ENCODE data around the gene RAB11B. TPM values are rescaled to one million over a fixed set of nuclear protein-coding genes. Genes with fewer than 3 reads are reported as not detected.

The RAB11B gene
- total and polyA plus RNA-seq, 2 donors (not counting 1 experiment from before 2014, with no cell fraction given) = 27.8 to 46.2 TPM

DNA sequence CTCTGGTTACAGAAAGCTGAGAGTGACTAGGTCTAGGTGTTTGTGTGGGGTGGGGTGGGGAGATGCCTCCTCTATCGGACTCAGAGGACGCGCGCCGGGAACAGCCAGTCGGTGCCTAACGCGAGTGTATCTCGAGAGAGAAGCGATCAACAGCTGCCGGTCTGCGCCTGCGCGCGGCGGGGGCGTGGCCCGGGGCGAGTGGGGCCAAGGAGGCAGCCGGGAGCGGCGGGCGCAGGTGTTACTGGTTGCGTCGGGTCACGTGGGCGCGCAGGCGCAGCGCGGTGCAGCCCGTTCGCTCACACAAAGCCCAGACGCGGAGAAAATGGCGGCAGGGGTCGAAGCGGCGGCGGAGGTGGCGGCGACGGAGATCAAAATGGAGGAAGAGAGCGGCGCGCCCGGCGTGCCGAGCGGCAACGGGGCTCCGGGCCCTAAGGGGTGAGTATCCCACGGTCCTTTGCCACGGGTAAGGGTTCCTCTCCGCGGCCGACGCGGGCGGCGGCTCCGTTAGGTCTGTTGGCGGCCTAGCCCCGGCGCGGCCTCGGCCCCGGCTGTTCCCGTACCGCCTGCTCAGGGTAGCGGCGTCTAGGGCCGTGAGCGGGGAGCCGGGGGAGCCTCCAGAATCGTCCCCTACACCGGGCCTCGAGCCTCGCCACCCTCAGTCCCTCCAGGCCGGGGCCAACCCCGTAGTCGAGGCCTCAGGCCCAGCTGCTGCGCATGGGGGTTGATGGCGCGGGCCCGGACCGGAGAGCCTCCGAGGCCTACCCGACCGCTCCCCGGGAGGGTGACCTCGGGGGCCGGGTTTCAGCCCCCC is 54.7 kb downstream of the RAB11B start, which contains the start of gene HNRNPM:
Gene HNRNPM, plus strand, starts transcription at position 299 of the 811 bp plus-strand sequence. Its CDS starts 24 bp downstream, at position 323.
- H3K4me3 ChIP-seq (replicated peaks in 1 of 4; ENCODE audit: control extremely low read depth in 1 of 4, insufficient read depth in 1 of 4, low read depth in 3 of 4, low read length in 4 of 4) = peak within 1 kb of the TSS; percentile 74 to 96 (median 90)
- H3K4me2 ChIP-seq (ENCODE audit: extremely low read depth, insufficient read depth, low read length) = peak within 1 kb of the TSS; percentile 96
- H3K9ac ChIP-seq (ENCODE audit: insufficient read depth, low read length) = peak within 1 kb of the TSS; percentile 98
- no peaks in the 10 kb centered on the region for H3K27me3 ChIP-seq (ENCODE audit: control insufficient read depth, insufficient read depth, low read length)
- peak within 1 kb of the TSS; percentile 97 for H2AFZ ChIP-seq (ENCODE audit: low read length)
- H3K36me3 ChIP-seq (ENCODE audit: control insufficient read depth, insufficient read depth, low read length) = no peaks in the 10 kb centered on the region
- no peak for TF ChIP-seq EZH2 (IDR thresholded peaks at IDR 0.05; ENCODE audit: low read length, missing control alignments)
- TF ChIP-seq, protein P1, sequence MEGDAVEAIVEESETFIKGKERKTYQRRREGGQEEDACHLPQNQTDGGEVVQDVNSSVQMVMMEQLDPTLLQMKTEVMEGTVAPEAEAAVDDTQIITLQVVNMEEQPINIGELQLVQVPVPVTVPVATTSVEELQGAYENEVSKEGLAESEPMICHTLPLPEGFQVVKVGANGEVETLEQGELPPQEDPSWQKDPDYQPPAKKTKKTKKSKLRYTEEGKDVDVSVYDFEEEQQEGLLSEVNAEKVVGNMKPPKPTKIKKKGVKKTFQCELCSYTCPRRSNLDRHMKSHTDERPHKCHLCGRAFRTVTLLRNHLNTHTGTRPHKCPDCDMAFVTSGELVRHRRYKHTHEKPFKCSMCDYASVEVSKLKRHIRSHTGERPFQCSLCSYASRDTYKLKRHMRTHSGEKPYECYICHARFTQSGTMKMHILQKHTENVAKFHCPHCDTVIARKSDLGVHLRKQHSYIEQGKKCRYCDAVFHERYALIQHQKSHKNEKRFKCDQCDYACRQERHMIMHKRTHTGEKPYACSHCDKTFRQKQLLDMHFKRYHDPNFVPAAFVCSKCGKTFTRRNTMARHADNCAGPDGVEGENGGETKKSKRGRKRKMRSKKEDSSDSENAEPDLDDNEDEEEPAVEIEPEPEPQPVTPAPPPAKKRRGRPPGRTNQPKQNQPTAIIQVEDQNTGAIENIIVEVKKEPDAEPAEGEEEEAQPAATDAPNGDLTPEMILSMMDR (conservative IDR thresholded peaks at IDR 0.05 in 1 of 2, IDR thresholded peaks at IDR 0.05 in 1 of 2; ENCODE audit: low read depth in 1 of 2, low read length in 2 of 2) = no peak
- no peaks in the 10 kb centered on the region for H4K20me1 ChIP-seq (ENCODE audit: control insufficient read depth, extremely low read depth, insufficient read depth, low read length)
- H3K27ac ChIP-seq (ENCODE audit: insufficient read depth, low read length) = peak within 1 kb of the TSS; percentile 94
- peaks cover 7% of the 10 kb centered on the region for H3K4me1 ChIP-seq (ENCODE audit: control insufficient read depth, extremely low read depth, insufficient read depth, low read length)
- H3K9me3 ChIP-seq (ENCODE audit: control insufficient read depth, insufficient read depth, low read depth, low read length) = no peaks in the 10 kb centered on the region
- H3K79me2 ChIP-seq (ENCODE audit: control insufficient read depth, insufficient read depth, low read length) = peaks cover 48% of the 10 kb centered on the region
- peak; percentile 93 to 95 for DNase-seq (ENCODE audit: low read depth in 2 of 2)

DNA sequence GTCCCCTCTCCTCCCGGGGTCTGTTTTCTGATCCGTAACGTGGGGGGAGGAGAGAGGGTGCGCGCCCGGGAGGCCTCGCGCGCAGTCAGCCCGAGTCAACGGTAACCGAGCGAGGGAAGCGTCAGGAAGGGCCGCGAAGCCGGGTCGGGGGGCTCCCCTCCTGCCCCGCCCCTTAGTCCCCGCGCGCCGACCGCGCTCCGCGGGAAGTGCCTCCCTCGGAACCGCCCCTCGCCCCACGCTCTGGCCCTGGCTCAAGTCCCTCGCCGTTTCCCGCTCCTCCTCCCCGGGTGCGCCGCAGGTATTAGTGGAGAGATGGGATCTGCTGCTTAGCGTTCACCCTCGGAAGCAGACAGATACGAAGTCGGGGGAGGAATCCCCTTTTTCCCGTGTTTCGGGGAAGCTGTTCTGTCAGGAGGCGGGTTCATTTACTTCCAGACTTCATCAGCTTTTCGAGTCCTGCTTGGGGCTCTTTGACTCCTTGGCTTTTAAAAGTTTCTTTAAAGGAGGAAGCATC is 55.4 kb downstream of the RAB11B start:
- H3K9ac ChIP-seq (ENCODE audit: insufficient read depth, low read length) = peak overlapping the region; percentile 98
- H3K36me3 ChIP-seq (ENCODE audit: control insufficient read depth, insufficient read depth, low read length) = no peaks in the 10 kb centered on the region
- H3K79me2 ChIP-seq (ENCODE audit: control insufficient read depth, insufficient read depth, low read length) = peaks cover 54% of the 10 kb centered on the region
- peak in 1 of 2 donors; percentile 43 for DNase-seq (ENCODE audit: low read depth in 2 of 2)
- H3K4me3 ChIP-seq (replicated peaks in 1 of 4; ENCODE audit: control extremely low read depth in 1 of 4, insufficient read depth in 1 of 4, low read depth in 3 of 4, low read length in 4 of 4) = peak overlapping the region; percentile 72 to 96 (median 81)
- H4K20me1 ChIP-seq (ENCODE audit: control insufficient read depth, extremely low read depth, insufficient read depth, low read length) = no peaks in the 10 kb centered on the region
- no peak for TF ChIP-seq EZH2 (IDR thresholded peaks at IDR 0.05; ENCODE audit: low read length, missing control alignments)
- TF ChIP-seq, protein P1 (conservative IDR thresholded peaks at IDR 0.05 in 1 of 2, IDR thresholded peaks at IDR 0.05 in 1 of 2; ENCODE audit: low read depth in 1 of 2, low read length in 2 of 2) = no peak
- peak overlapping the region; percentile 94 for H3K27ac ChIP-seq (ENCODE audit: insufficient read depth, low read length)
- H3K4me2 ChIP-seq (ENCODE audit: extremely low read depth, insufficient read depth, low read length) = peak overlapping the region; percentile 92
- H3K27me3 ChIP-seq (ENCODE audit: control insufficient read depth, insufficient read depth, low read length) = no peaks in the 10 kb centered on the region
- H3K4me1 ChIP-seq (ENCODE audit: control insufficient read depth, extremely low read depth, insufficient read depth, low read length) = peaks cover 7% of the 10 kb centered on the region
- H3K9me3 ChIP-seq (ENCODE audit: control insufficient read depth, insufficient read depth, low read depth, low read length) = no peaks in the 10 kb centered on the region
- no peak overlapping the region for H2AFZ ChIP-seq (ENCODE audit: low read length)

DNA sequence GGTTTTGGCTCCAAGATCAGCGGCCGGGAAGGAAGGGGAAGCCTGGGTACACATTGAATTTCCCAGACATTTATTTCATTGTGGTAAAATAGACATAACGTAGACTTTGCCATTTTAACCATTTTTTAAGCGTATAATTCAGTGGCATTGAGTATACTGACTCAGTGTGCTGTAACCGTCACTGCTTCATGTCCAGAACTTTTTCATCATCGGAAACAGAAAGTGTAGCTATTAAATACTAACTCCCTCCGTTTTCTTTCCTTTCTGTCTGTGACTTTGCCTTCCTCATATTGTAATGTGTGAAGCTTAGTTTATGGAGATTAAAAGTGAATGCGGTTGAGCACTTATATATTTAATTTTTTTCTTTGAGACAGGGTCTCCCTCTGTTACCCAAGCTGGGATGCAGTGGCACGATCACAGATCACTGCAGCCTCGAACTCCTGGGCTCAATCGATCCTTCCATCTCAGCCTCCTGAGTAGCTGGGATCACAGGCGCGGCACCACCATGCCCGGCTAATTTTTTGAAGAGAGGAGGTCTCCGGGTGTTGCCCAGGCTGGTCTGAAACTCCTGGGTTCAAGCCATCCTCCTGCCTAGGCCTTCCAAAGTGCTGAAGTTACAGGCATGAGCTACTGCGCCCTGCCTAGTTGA is 56.0 kb downstream of the RAB11B start:
- Histone ChIP-seq H3K9ac (ENCODE audit: insufficient read depth, low read length) (peak overlapping the region; percentile 98), H2AFZ (ENCODE audit: low read length) (no peak overlapping the region), H3K4me2 (ENCODE audit: extremely low read depth, insufficient read depth, low read length) (peak overlapping the region; percentile 92), H3K9me3 (ENCODE audit: control insufficient read depth, insufficient read depth, low read depth, low read length) (no peaks in the 10 kb centered on the region), H4K20me1 (ENCODE audit: control insufficient read depth, extremely low read depth, insufficient read depth, low read length) (no peaks in the 10 kb centered on the region), H3K4me1 (ENCODE audit: control insufficient read depth, extremely low read depth, insufficient read depth, low read length) (peaks cover 7% of the 10 kb centered on the region), H3K36me3 (ENCODE audit: control insufficient read depth, insufficient read depth, low read length) (no peaks in the 10 kb centered on the region), H3K27ac (ENCODE audit: insufficient read depth, low read length) (peak overlapping the region; percentile 94), H3K79me2 (ENCODE audit: control insufficient read depth, insufficient read depth, low read length) (peaks cover 60% of the 10 kb centered on the region), H3K27me3 (ENCODE audit: control insufficient read depth, insufficient read depth, low read length) (no peaks in the 10 kb centered on the region), H3K4me3 (replicated peaks in 1 of 4; ENCODE audit: control extremely low read depth in 1 of 4, insufficient read depth in 1 of 4, low read depth in 3 of 4, low read length in 4 of 4) (peak overlapping the region; percentile 72 to 96 (median 81))
- DNase-seq (ENCODE audit: low read depth in 2 of 2) = no peak
- TF ChIP-seq, protein P1 (conservative IDR thresholded peaks at IDR 0.05 in 1 of 2, IDR thresholded peaks at IDR 0.05 in 1 of 2; ENCODE audit: low read depth in 1 of 2, low read length in 2 of 2) = no peak
- TF ChIP-seq EZH2 (IDR thresholded peaks at IDR 0.05; ENCODE audit: low read length, missing control alignments) = no peak

Data from fibroblast of lung (primary cell).